SK-N-SH treated with all-trans-retinoic acid at 6 μM for 48 hours (cell line): ENCODE data around the gene NUDT16.

Experiments
- OSR1 ChIP-seq: fragments of 250-450 bp; sonication (Bioruptor Pico); IDR thresholded peaks from 2 replicates; pipeline ENCODE4 v1.8.0; 2022; ENCODE audit warnings: moderate library complexity, mild to moderate bottlenecking, inconsistent platforms
- PATZ1 ChIP-seq: fragments of 250-450 bp; sonication (Bioruptor Pico); IDR thresholded peaks from 2 replicates; pipeline ENCODE4 v1.8.0; 2020; ENCODE audit warnings: mild to moderate bottlenecking, moderate library complexity, borderline replicate concordance
- ZFP3 ChIP-seq: fragments of 250-450 bp; sonication (Bioruptor Pico); IDR thresholded peaks from 2 replicates; pipeline ENCODE4 v1.5.0; 2020; ENCODE audit warnings: mild to moderate bottlenecking, moderate library complexity
- ZNF70 ChIP-seq: fragments of 450-650 bp; formaldehyde crosslinking; IDR thresholded peaks from 2 replicates; pipeline ENCODE4 v1.5.0; 2020; ENCODE audit warnings: mild to moderate bottlenecking, moderate library complexity
- ZNF8 ChIP-seq: fragments of 450-650 bp; formaldehyde crosslinking; IDR thresholded peaks from 2 replicates; pipeline ENCODE4 v1.5.0; 2020; ENCODE audit warnings: mild to moderate bottlenecking, moderate library complexity

- TF ChIP-seq ZNF8 (CRISPR knock-in tag) (no peak), ZNF70 (CRISPR knock-in tag) (no peak), ZFP3 (CRISPR knock-in tag) (no peak), OSR1 (no peak), PATZ1 (CRISPR knock-in tag) (no peak)
These were observed 21.8 kb downstream of the NUDT16 start for GRCh38 chr3:131403216-131403895.
